OCI-LY7 (cell line): ENCODE measurements around the gene RGS2. TPM values are rescaled to one million over a fixed set of nuclear protein-coding genes. Genes with fewer than 3 reads are reported as not detected.

ENCODE experiments used
- BruUV-seq: library from RNA; stranded (reverse); fragments of 400-500 nt; replicated peaks from 2 replicates; lab custom pipeline; 2021; lab: Mats Ljungman, UMichigan
- CTCF ChIA-PET: fragments of 300-600 bp; sonication (Branson Sonifier 250); formaldehyde crosslinking; loops from one replicate; lab custom pipeline; 2022; ENCODE audit warnings: antibody characterized with exemption; ENCODE audit not compliant: unreplicated experiment; lab: Charles Lee
- POLR2A ChIA-PET: fragments of 300-600 bp; sonication (Branson Sonifier 250); formaldehyde crosslinking; loops from one replicate; lab custom pipeline; 2022; ENCODE audit warnings: antibody characterized with exemption; lab: Charles Lee
- DNase-seq: peaks from one replicate; pipeline ENCODE4 v3.0.0-alpha.2; 2015; ENCODE audit warnings: low spot score
- H2AFZ ChIP-seq: fragments of 200-600 bp; sonication (generic), shearing (Covaris generic); 2 replicates; pipeline ENCODE4 v1.6.1; 2014; ENCODE audit warnings: mild to moderate bottlenecking, antibody characterized with exemption, low read length, moderate library complexity
- H3K27ac ChIP-seq: fragments of 200-600 bp; sonication (generic); 2 replicates; pipeline ENCODE4 v1.5.1; 2014; ENCODE audit warnings: mixed run types, low read depth, mild to moderate bottlenecking, moderate library complexity, low read length, inconsistent platforms; ENCODE audit not compliant: poor library complexity, severe bottlenecking
- H3K36me3 ChIP-seq: fragments of 200-600 bp; sonication (generic); 2 replicates; pipeline ENCODE4 v1.6.1; 2014; ENCODE audit warnings: mild to moderate bottlenecking, antibody characterized with exemption, low read length, moderate library complexity, mixed read lengths; ENCODE audit not compliant: insufficient read depth
- H3K4me1 ChIP-seq: fragments of 200-600 bp; sonication (generic); 2 replicates; pipeline ENCODE4 v1.5.1; 2014; ENCODE audit warnings: mild to moderate bottlenecking, low read length; ENCODE audit not compliant: insufficient read depth, poor library complexity, severe bottlenecking
- H3K4me2 ChIP-seq: fragments of 200-600 bp; sonication (generic); 2 replicates; pipeline ENCODE4 v1.6.1; 2014; ENCODE audit warnings: mild to moderate bottlenecking, low read length
- H3K4me3 ChIP-seq: fragments of 200-600 bp; sonication (generic); 2 replicates; pipeline ENCODE4 v1.5.1; 2014; ENCODE audit warnings: mild to moderate bottlenecking, low read depth, low read length; ENCODE audit not compliant: poor library complexity, severe bottlenecking
- H3K79me2 ChIP-seq: fragments of 200-600 bp; sonication (generic); 2 replicates; pipeline ENCODE4 v1.6.1; 2016; ENCODE audit warnings: low read depth, mild to moderate bottlenecking, low read length, moderate library complexity, mixed read lengths; ENCODE audit not compliant: insufficient read depth
- H3K9me2 ChIP-seq: fragments of 200-600 bp; sonication (generic); 2 replicates; pipeline ENCODE4 v1.6.1; 2016; ENCODE audit warnings: mild to moderate bottlenecking, low read length, mixed read lengths; ENCODE audit not compliant: insufficient read depth
- H3K9me3 ChIP-seq: fragments of 200-600 bp; sonication (generic); 2 replicates; pipeline ENCODE4 v1.6.1; 2014; ENCODE audit warnings: mild to moderate bottlenecking, mixed run types, low read length, mixed read lengths
- H4K20me1 ChIP-seq: fragments of 200-600 bp; sonication (generic); 2 replicates; pipeline ENCODE4 v1.6.1; 2014; ENCODE audit warnings: mild to moderate bottlenecking, antibody characterized with exemption, low read length, moderate library complexity, mixed read lengths; ENCODE audit not compliant: insufficient read depth
- CTCF ChIP-seq: fragments of 200-600 bp; sonication (generic); conservative IDR thresholded peaks from 2 replicates; pipeline ENCODE4 v1.5.1; 2014; ENCODE audit warnings: mild to moderate bottlenecking, antibody characterized with exemption, low read length, moderate library complexity, mixed read lengths
- EZH2phosphoT487 ChIP-seq: fragments of 200-600 bp; sonication (generic); IDR thresholded peaks from 2 replicates; pipeline ENCODE4 v1.6.1; 2018; ENCODE audit warnings: low read depth, borderline replicate concordance, mild to moderate bottlenecking, mixed run types, antibody characterized with exemption, low read length, moderate library complexity, mixed read lengths
- intact Hi-C: fragments of 100-400 bp; cut with micrococcal nuclease; formaldehyde crosslinking; loops from one replicate; pipeline ENCODE4 v1.10.0; 2022; ENCODE audit not compliant: unreplicated experiment
- total RNA-seq, 2 experiments: library from RNA; depleted of rRNA in 1 of 2; stranded (reverse); fragments of >200 nt in 1 of 2; shearing (Covaris generic) in 1 of 2; gene quantifications; 2 replicates each; pipeline ENCODE4 v1.2.3, GENCODE V29; 2014 to 2022

Gene RGS2
- total RNA-seq, 2 experiments from 2014 or later: 12.5 to 27.6 TPM

DNA sequence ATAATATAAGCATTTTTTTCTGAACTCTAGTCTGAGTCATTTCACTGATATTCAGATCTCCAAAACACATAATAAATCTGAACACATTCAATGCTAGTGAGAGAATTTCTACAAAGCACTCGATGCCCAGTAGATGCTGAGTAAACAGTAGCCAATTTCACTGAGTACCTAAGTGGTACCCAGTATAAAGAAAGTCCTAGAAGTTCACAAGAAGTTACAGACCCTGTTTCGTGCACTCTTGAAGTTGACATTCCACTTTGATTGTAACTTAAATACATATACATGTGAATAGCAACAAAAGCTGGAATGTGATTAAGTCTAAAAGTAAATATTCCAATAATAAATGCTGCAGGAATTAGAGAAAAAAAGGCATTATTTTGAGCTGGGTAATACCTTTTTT is 33.2 kb upstream of the RGS2 start:
- Histone ChIP-seq H3K27ac (no peak overlapping the region), H2AFZ (no peak overlapping the region), H3K9me3 (no peaks in the 10 kb centered on the region), H3K9me2 (no peaks in the 10 kb centered on the region), H3K79me2 (no peaks in the 10 kb centered on the region), H3K4me3 (no peak overlapping the region), H3K4me2 (no peak overlapping the region), H3K36me3 (no peaks in the 10 kb centered on the region), H3K4me1 (no peaks in the 10 kb centered on the region), H4K20me1 (no peaks in the 10 kb centered on the region)
- POLR2A ChIA-PET: interaction anchor here (1.0 to 1.1 kb wide), 2 partner anchors 17 to 33 kb away, joined by 3 to 4 read pairs; no protein-coding TSS in a partner anchor
- TF ChIP-seq EZH2phosphoT487 (no peak), CTCF (no peak)
- CTCF ChIA-PET: no interaction called here
- no peak for DNase-seq
- intact Hi-C loops: no loop called here
- no TSS peak for BruUV-seq

DNA sequence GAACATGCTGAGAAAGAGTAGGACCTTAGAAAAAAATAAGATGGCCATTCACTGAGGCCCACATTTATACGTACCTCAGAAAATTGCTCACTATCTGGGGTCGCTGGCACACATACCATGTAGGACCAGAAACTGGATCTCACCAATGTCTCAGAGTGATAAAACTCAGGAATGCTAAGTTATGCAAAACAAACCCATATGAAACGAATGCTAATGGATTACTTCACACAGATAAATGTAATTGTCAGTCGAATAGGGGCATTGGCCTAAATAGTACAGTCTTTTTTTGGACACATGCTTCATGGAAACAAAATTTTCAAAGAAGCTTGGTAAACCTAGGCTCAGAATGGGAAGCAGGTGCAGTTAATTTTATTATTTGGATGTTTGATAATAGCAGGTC is 32.6 kb upstream of the RGS2 start:
- intact Hi-C loops: no loop called here
- CTCF ChIA-PET: no interaction called here
- H3K36me3 ChIP-seq: no peaks in the 10 kb centered on the region

More for the DNA sequence above, 32.6 kb upstream of the RGS2 start:
- H2AFZ ChIP-seq: no peak overlapping the region
- H3K4me1 ChIP-seq: no peaks in the 10 kb centered on the region
- TF ChIP-seq EZH2phosphoT487 (no peak), CTCF (no peak)
- H3K4me3 ChIP-seq: no peak overlapping the region
- H3K9me3 ChIP-seq: no peaks in the 10 kb centered on the region
- no peak overlapping the region for H3K4me2 ChIP-seq
- no peak for DNase-seq
- no TSS peak for BruUV-seq
- H3K27ac ChIP-seq: no peak overlapping the region
- H3K9me2 ChIP-seq: no peaks in the 10 kb centered on the region
- POLR2A ChIA-PET: interaction anchor here (1.0 to 1.1 kb wide), 2 partner anchors 17 to 33 kb away, joined by 3 to 4 read pairs; no protein-coding TSS in a partner anchor
- no peaks in the 10 kb centered on the region for H4K20me1 ChIP-seq
- H3K79me2 ChIP-seq: no peaks in the 10 kb centered on the region
